K562 (cell line): ENCODE measurements around the gene TNFSF13. TPM values are rescaled to one million over a fixed set of nuclear protein-coding genes. Genes with fewer than 3 reads are reported as not detected.

Experiments
- ATF3 ChIP-seq, 2 experiments: fragments of 450-650 bp in 1 of 2; sonication (generic) in 1 of 2; formaldehyde crosslinking in 1 of 2; IDR thresholded peaks in 1 of 2; conservative IDR thresholded peaks in 1 of 2; 2 replicates each; pipeline versions ENCODE4 v1.6.1 to v1.8.1; 2016 to 2023; ENCODE audit warnings: mild to moderate bottlenecking in 2 of 2, moderate library complexity in 2 of 2, inconsistent platforms in 1 of 2, missing genetic modification reagents in 1 of 2
- DEAF1 ChIP-seq: fragments of 450-650 bp; formaldehyde crosslinking; IDR thresholded peaks from 2 replicates; pipeline ENCODE4 v1.4.0; 2020; ENCODE audit warnings: mild to moderate bottlenecking, moderate library complexity
- FIP1L1 ChIP-seq: fragments of 200-400 bp; formaldehyde crosslinking; IDR thresholded peaks from 2 replicates; pipeline ENCODE4 v1.6.1; 2018; ENCODE audit warnings: mild to moderate bottlenecking, low read depth, low read length; ENCODE audit not compliant: poor library complexity, severe bottlenecking
- HBP1 ChIP-seq: fragments of 450-650 bp; formaldehyde crosslinking; IDR thresholded peaks from 2 replicates; pipeline ENCODE4 v1.4.0; 2022; ENCODE audit warnings: missing genetic modification characterization
- ILF3 ChIP-seq: fragments of 450-650 bp; IDR thresholded peaks from 2 replicates; pipeline ENCODE4 v1.6.1; 2018; ENCODE audit warnings: antibody characterized with exemption, mild to moderate bottlenecking, moderate library complexity, borderline replicate concordance
- KDM2B ChIP-seq: fragments of 250-450 bp; sonication (Bioruptor Pico); IDR thresholded peaks from 2 replicates; pipeline ENCODE4 v1.8.0; 2021; ENCODE audit warnings: mild to moderate bottlenecking, moderate library complexity
- NR4A1 ChIP-seq, 2 experiments: fragments of 250-450 bp in 1 of 2; fragments of 450-650 bp in 1 of 2; sonication (Bioruptor Pico) in 1 of 2; IDR thresholded peaks; 2 replicates each; pipeline versions ENCODE4 v1.4.0 to v1.6.1; 2016 to 2020; ENCODE audit warnings: mild to moderate bottlenecking in 2 of 2, missing compliant biosample characterization in 1 of 2, missing genetic modification characterization in 1 of 2, moderate library complexity in 1 of 2
- RBM15 ChIP-seq: fragments of 200-400 bp; formaldehyde crosslinking; IDR thresholded peaks from 2 replicates; pipeline ENCODE4 v1.6.1; 2018; ENCODE audit warnings: mild to moderate bottlenecking, low read length, moderate library complexity; ENCODE audit not compliant: insufficient read depth
- TAF1 ChIP-seq: IDR thresholded peaks from 2 replicates; pipeline ENCODE4 v1.6.1; 2011; ENCODE audit warnings: mild to moderate bottlenecking, low read length, moderate library complexity; ENCODE audit not compliant: insufficient read depth, control insufficient read depth, severe bottlenecking; ENCODE audit errors: extremely low read depth
- TCF3 ChIP-seq: sonication (generic); formaldehyde crosslinking; IDR thresholded peaks from 2 replicates; pipeline ENCODE4 v1.4.0; 2020; ENCODE audit warnings: mild to moderate bottlenecking, missing genetic modification reagents
- TEAD1 ChIP-seq, 2 experiments: fragments of 450-650 bp in 1 of 2; sonication (generic) in 1 of 2; formaldehyde crosslinking; IDR thresholded peaks; 2 replicates each; pipeline versions ENCODE4 v1.4.0 to v1.8.0; 2020 to 2022; ENCODE audit warnings: mild to moderate bottlenecking in 2 of 2, missing genetic modification reagents in 1 of 2
- TRIM25 ChIP-seq: fragments of 450-650 bp; IDR thresholded peaks from 2 replicates; pipeline ENCODE4 v1.7.0; 2016; ENCODE audit warnings: borderline replicate concordance
- ZBTB49 ChIP-seq: sonication (generic); formaldehyde crosslinking; IDR thresholded peaks from 2 replicates; pipeline ENCODE4 v1.8.0; 2022; ENCODE audit warnings: missing genetic modification reagents, mild to moderate bottlenecking, borderline replicate concordance
- ZFP30 ChIP-seq: fragments of 250-450 bp; sonication (Bioruptor Pico); IDR thresholded peaks from 2 replicates; pipeline ENCODE4 v1.8.0; 2022; ENCODE audit warnings: moderate library complexity, mild to moderate bottlenecking, inconsistent platforms, borderline replicate concordance
- polyA plus RNA-seq, 8 experiments: library from polyadenylated mRNA; depleted of rRNA in 4 of 8; stranded (reverse) in 5 of 8; unstranded in 3 of 8; fragments of >200 nt; fragmentation: Nextera tagmentation in 2 of 8; fragmentation: Illumina TruSeq in 1 of 8; extraction: Ambion mirVana in 2 of 8; extraction: Trizol in 1 of 8; gene quantifications; 2 replicates each; pipeline versions ENCODE4 v1.2.1 to v1.2.3, GENCODE V29; 2011 to 2014; ENCODE audit warnings: inconsistent platforms in 1 of 8, missing spikeins in 1 of 8
- total RNA-seq, 7 experiments: library from RNA; depleted of rRNA in 6 of 7; stranded (reverse); fragments of >200 nt in 6 of 7; fragmentation: Illumina TruSeq in 2 of 7; extraction: Trizol in 2 of 7; gene quantifications; 2 replicates each; pipeline versions ENCODE4 v1.2.1 to v1.2.3, GENCODE V29; 2011 to 2021; ENCODE audit warnings: low replicate concordance in 1 of 7
- TF ChIP-seq, protein P1 (sequence below): sonication (generic); formaldehyde crosslinking; IDR thresholded peaks from 2 replicates; pipeline ENCODE4 v1.8.0; 2022; ENCODE audit warnings: missing genetic modification reagents, mild to moderate bottlenecking, moderate library complexity, borderline replicate concordance

Gene TNFSF13
- total and polyA plus RNA-seq, 9 of the 15 experiments (the other 6 are each of a cell fraction or from before 2014, with no cell fraction given) = 0.04 to 0.51 (median 0.19) TPM; not detected in 1

DNA sequence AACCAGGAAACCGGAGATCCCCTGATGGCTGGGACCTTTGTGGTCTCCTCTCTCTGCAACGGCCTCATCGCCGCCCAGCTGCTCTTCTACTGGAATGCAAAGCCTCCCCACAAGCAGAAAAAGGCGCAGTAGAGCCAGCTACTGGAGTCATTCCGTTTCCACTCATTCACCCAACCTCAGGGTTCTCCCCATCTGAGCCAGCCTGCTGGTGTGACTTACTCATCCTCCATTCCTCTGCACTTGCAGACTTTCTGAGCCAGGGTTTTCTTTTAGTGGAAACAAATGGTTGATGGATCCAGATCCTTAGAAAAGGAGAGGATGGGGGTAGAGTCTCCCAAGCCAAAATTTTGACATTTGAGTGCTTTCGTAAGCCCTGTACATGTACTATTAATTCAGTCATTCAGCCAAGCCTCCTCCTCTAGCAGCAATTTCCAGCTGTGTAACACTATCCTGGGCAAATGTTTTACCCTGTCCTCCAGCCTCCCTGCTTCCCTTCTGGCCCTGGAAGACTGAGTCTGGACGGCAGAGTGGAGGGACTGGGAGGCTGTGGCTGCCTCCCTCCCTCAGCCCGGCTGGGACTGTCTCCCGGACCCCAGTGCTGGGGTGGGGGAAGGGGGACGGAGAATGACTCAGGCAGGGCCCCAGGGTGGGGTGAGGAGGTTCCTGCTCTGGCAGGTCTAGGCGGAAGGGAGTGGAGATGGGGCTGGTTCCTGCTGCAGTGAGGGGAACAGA lies 29.0 kb downstream of the TNFSF13 start (continued):
- TF ChIP-seq TRIM25 (no peak), DEAF1 (CRISPR knock-in tag) (no peak), ATF3 (IDR thresholded peaks at IDR 0.05) (peak; percentile 65), ATF3 (CRISPR knock-in tag; conservative IDR thresholded peaks at IDR 0.05) (no peak), FIP1L1 (no peak), KDM2B (no peak), NR4A1 (CRISPR knock-in tag; IDR thresholded peaks at IDR 0.05) (no peak), NR4A1 (tag; IDR thresholded peaks at IDR 0.05) (no peak), TCF3 (CRISPR knock-in tag) (0 out of 2 replicates have a peak, but pooled peaks have one; percentile 9), TAF1 (peak; percentile 23), RBM15 (no peak), TEAD1 (CRISPR knock-in tag; IDR thresholded peaks at IDR 0.05) (no peak), ZBTB49 (CRISPR knock-in tag) (no peak), ZFP30 (CRISPR knock-in tag) (no peak), ILF3 (no peak), HBP1 (CRISPR knock-in tag) (no peak)
- TF ChIP-seq, protein P1, sequence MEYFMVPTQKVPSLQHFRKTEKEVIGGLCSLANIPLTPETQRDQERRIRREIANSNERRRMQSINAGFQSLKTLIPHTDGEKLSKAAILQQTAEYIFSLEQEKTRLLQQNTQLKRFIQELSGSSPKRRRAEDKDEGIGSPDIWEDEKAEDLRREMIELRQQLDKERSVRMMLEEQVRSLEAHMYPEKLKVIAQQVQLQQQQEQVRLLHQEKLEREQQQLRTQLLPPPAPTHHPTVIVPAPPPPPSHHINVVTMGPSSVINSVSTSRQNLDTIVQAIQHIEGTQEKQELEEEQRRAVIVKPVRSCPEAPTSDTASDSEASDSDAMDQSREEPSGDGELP (CRISPR knock-in tag) = peak; percentile 17; the same call in 1 of the 2 replicates
